Trophoblast cell (in vitro differentiated cells and primary cell): Measurements from ENCODE around the gene SMG5.

Source experiments
- DNase-seq, 2 donors: peaks; one replicate each; pipeline ENCODE4 v3.0.0-alpha.2; 2016
- H2AFZ ChIP-seq: 2 replicates; pipeline ENCODE4 v1.6.1; 2013; ENCODE audit warnings: low read length, moderate library complexity, mild to moderate bottlenecking; ENCODE audit not compliant: insufficient read depth, poor library complexity
- H2AK5ac ChIP-seq: 2 replicates; pipeline ENCODE4 v1.6.1; 2013; ENCODE audit warnings: mild to moderate bottlenecking, low read length
- H2BK120ac ChIP-seq: 2 replicates; pipeline ENCODE4 v1.6.1; 2013; ENCODE audit warnings: low read length, mild to moderate bottlenecking, moderate library complexity; ENCODE audit not compliant: insufficient read depth, poor library complexity
- H2BK12ac ChIP-seq: 2 replicates; pipeline ENCODE4 v1.6.1; 2013; ENCODE audit warnings: mild to moderate bottlenecking, low read length, moderate library complexity
- H2BK5ac ChIP-seq: 2 replicates; pipeline ENCODE4 v1.6.1; 2013; ENCODE audit warnings: low read length, low read depth, moderate library complexity, mild to moderate bottlenecking; ENCODE audit not compliant: poor library complexity
- H3K14ac ChIP-seq: 2 replicates; pipeline ENCODE4 v1.6.1; 2013; ENCODE audit warnings: mild to moderate bottlenecking, low read length
- H3K18ac ChIP-seq: 2 replicates; pipeline ENCODE4 v1.6.1; 2013; ENCODE audit warnings: mild to moderate bottlenecking, low read length
- H3K23ac ChIP-seq: 2 replicates; pipeline ENCODE4 v1.6.1; 2013; ENCODE audit warnings: low read length
- H3K27ac ChIP-seq: 2 replicates; pipeline ENCODE4 v1.5.1; 2013; ENCODE audit warnings: low read depth, mild to moderate bottlenecking, inconsistent platforms, low read length, moderate library complexity
- H3K27me3 ChIP-seq: 2 replicates; pipeline ENCODE4 v1.6.1; 2013; ENCODE audit warnings: inconsistent platforms, mild to moderate bottlenecking, low read length, moderate library complexity; ENCODE audit not compliant: insufficient read depth
- H3K36me3 ChIP-seq, 2 experiments: 1 replicate in 1 of 2; 2 replicates in 1 of 2; pipeline ENCODE4 v1.6.1; 2013; ENCODE audit warnings: low read length in 2 of 2, mild to moderate bottlenecking in 2 of 2, moderate library complexity in 1 of 2; ENCODE audit not compliant: insufficient read depth in 2 of 2, control insufficient read depth in 1 of 2
- H3K4ac ChIP-seq: 2 replicates; pipeline ENCODE4 v1.6.1; 2013; ENCODE audit warnings: low read depth, mild to moderate bottlenecking, low read length, moderate library complexity
- H3K4me1 ChIP-seq, 2 experiments: 1 replicate in 1 of 2; 2 replicates in 1 of 2; pipeline ENCODE4 v1.6.1; 2013; ENCODE audit warnings: low read length in 2 of 2, mild to moderate bottlenecking in 2 of 2, moderate library complexity in 1 of 2; ENCODE audit not compliant: insufficient read depth in 2 of 2, control insufficient read depth in 1 of 2
- H3K4me2 ChIP-seq: 2 replicates; pipeline ENCODE4 v1.6.1; 2013; ENCODE audit warnings: inconsistent platforms, mild to moderate bottlenecking, low read length, moderate library complexity
- H3K4me3 ChIP-seq: 2 replicates; pipeline ENCODE4 v1.5.1; 2013; ENCODE audit warnings: mild to moderate bottlenecking, low read depth, low read length, inconsistent platforms
- H3K79me1 ChIP-seq: one replicate; pipeline ENCODE4 v1.6.1; 2013; ENCODE audit warnings: low read length
- H3K79me2 ChIP-seq: 2 replicates; pipeline ENCODE4 v1.6.1; 2013; ENCODE audit warnings: low read length, mild to moderate bottlenecking; ENCODE audit not compliant: control insufficient read depth, insufficient read depth, poor library complexity
- H3K9ac ChIP-seq: 2 replicates; pipeline ENCODE4 v1.6.1; 2013; ENCODE audit warnings: mild to moderate bottlenecking, low read length
- H3K9me3 ChIP-seq: 2 replicates; pipeline ENCODE4 v1.6.1; 2013; ENCODE audit warnings: low read depth, mild to moderate bottlenecking, control low read depth, inconsistent platforms, low read length; ENCODE audit not compliant: insufficient read depth
- H4K12ac ChIP-seq: 2 replicates; pipeline ENCODE4 v1.6.1; 2013; ENCODE audit warnings: low read depth, mild to moderate bottlenecking, low read length, moderate library complexity
- H4K8ac ChIP-seq: 2 replicates; pipeline ENCODE4 v1.6.1; 2013; ENCODE audit warnings: low read depth, mild to moderate bottlenecking, low read length, moderate library complexity
- H4K91ac ChIP-seq: one replicate; pipeline ENCODE4 v1.6.1; 2013; ENCODE audit warnings: low read depth, mild to moderate bottlenecking, low read length, moderate library complexity
- WGBS: extraction: QIAGEN DNeasy Blood & Tissue Kit; methylation state at CpG from one replicate; pipeline ENCODE4 v1.1.7; 2013; ENCODE audit warnings: missing lambda C conversion rate; ENCODE audit not compliant: insufficient read length, insufficient coverage; ENCODE audit errors: extremely low coverage; 5-methylcytosine and 5-hydroxymethylcytosine counted together

SMG5 gene

DNA sequence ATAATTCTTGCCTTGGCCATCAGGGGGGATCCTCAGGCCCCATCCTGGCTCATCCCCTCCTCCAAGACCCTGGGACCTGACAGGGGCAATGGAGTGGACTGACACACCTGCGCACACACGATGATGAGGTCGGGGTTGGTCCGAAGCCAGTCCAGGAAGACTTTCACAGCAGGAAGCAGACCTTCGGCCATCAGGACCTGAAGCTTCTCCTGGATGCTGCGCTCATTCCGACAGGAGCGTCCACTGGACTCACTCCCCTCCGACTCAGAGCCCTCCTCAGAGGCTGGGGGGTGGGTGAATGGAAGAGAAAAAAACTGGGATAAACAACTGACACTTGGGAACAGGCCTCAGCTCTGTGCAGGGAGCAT is 19.4 kb downstream of the SMG5 start:
- Histone ChIP-seq H3K27ac (no peak overlapping the region), H2BK12ac (no peak overlapping the region), H3K4ac (no peak overlapping the region), H3K4me1 (no peaks in the 10 kb centered on the region), H2AK5ac (no peak overlapping the region), H3K18ac (no peak overlapping the region), H4K91ac (no peak overlapping the region), H3K4me3 (no peak overlapping the region), H3K79me2 (no peaks in the 10 kb centered on the region), H3K14ac (no peak overlapping the region), H3K9me3 (no peaks in the 10 kb centered on the region), H4K8ac (no peak overlapping the region), H3K36me3 (peaks cover 84 to 90% of the 10 kb centered on the region in 2 experiments), H2BK5ac (no peak overlapping the region), H4K12ac (no peak overlapping the region), H2BK120ac (no peak overlapping the region), H3K27me3 (no peaks in the 10 kb centered on the region), H3K79me1 (no peaks in the 10 kb centered on the region), H3K23ac (no peak overlapping the region), H3K9ac (no peak overlapping the region), H2AFZ (no peak overlapping the region), H3K4me2 (no peak overlapping the region)
- no peak for DNase-seq
- WGBS: no CpG with 5 or more reads among the region's 9 CpGs

DNA sequence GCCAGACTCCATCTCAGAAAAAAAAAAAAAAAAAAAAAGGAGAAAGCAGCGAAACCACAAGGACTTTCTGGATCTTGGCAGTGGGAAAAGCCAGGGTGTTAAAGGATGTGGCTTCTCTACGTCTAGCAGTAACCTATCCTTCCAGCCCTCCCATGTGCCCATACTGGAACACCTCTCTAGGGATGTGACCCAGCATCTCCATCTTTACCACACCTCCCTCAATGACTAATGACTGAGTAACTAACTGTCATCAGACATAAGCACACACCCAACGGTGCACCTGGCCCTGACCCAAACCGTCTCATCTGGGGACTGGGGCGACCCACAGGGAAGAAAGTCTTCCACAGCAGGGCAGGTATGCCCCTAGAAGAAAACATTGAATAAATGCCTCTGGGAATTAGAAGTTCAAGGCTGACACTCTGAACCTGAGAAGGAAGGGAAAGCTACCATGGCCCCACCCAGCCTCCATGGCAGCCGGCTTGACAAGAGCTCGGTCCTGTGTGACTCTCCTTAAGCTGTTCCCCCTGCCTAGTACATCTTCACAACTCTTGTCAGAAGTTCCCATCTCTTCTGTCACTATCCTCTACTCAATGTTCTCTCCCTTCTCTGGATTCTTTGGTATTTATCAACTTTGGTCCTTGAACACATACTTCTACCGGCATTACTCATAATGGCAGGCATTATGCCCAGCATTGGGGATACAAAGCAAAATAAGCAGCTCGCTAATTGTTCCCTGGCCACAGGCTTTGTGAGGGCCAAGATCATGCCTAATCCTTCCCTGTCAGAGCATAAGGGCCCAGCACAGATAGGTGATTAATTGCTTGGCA is 20.0 kb downstream of the SMG5 start:
- H2BK12ac ChIP-seq: no peak overlapping the region
- H3K18ac ChIP-seq: no peak overlapping the region
- H2AK5ac ChIP-seq: no peak overlapping the region
- no peak overlapping the region for H2AFZ ChIP-seq
- no peaks in the 10 kb centered on the region for H3K27me3 ChIP-seq
- H4K91ac ChIP-seq: no peak overlapping the region
- H3K9ac ChIP-seq: no peak overlapping the region
- H3K4me3 ChIP-seq: no peak overlapping the region
- no peaks in the 10 kb centered on the region for H3K4me1 ChIP-seq
- H3K14ac ChIP-seq: no peak overlapping the region
- no peak overlapping the region for H2BK5ac ChIP-seq
- no peak overlapping the region for H3K4me2 ChIP-seq
- H3K79me2 ChIP-seq: no peaks in the 10 kb centered on the region
- no peak overlapping the region for H4K12ac ChIP-seq
- H3K9me3 ChIP-seq: no peaks in the 10 kb centered on the region
- H3K79me1 ChIP-seq: no peaks in the 10 kb centered on the region
- H3K27ac ChIP-seq: no peak overlapping the region
- no peak overlapping the region for H4K8ac ChIP-seq
- H3K36me3 ChIP-seq: peaks cover 82 to 90% of the 10 kb centered on the region in 2 experiments
- DNase-seq: peak in 1 of 2 donors; percentile 47
- no peak overlapping the region for H3K4ac ChIP-seq
- no peak overlapping the region for H3K23ac ChIP-seq
- no CpG with 5 or more reads among the region's 9 CpGs for WGBS
- no peak overlapping the region for H2BK120ac ChIP-seq

DNA sequence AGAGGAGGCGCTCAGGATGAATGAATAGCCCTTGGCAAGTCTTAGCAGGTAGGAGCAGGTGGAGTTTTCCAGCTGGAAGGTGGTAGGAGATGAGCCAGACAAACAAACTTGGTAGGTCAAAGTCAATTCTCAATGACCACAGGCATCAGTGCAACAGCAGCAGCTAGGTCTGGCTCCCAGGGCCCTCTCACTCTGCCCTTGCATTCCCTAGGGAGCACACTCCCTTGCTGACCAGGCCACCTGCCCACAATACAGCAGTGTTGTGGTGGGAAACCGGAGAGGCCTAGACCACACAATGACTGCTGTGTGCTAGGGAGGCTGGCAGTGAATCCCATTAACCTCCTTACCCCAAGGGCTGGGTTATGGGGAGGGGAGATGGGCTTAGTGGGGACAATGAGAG is 21.7 kb downstream of the SMG5 start:
- Histone ChIP-seq H2BK120ac (no peak overlapping the region), H3K18ac (no peak overlapping the region), H3K27ac (no peak overlapping the region), H3K79me1 (no peaks in the 10 kb centered on the region), H3K79me2 (no peaks in the 10 kb centered on the region), H3K9me3 (no peaks in the 10 kb centered on the region), H3K4me1 (no peaks in the 10 kb centered on the region), H2BK12ac (no peak overlapping the region), H4K8ac (no peak overlapping the region), H3K27me3 (no peaks in the 10 kb centered on the region), H4K12ac (no peak overlapping the region), H3K9ac (no peak overlapping the region), H4K91ac (no peak overlapping the region), H2AK5ac (no peak overlapping the region), H3K36me3 (peaks cover 75 to 87% of the 10 kb centered on the region in 2 experiments), H3K4me2 (no peak overlapping the region), H3K4ac (no peak overlapping the region), H3K14ac (no peak overlapping the region), H3K23ac (no peak overlapping the region), H2AFZ (no peak overlapping the region), H3K4me3 (no peak overlapping the region), H2BK5ac (no peak overlapping the region)
- no peak for DNase-seq
- no CpG with 5 or more reads among the region's 2 CpGs for WGBS

DNA sequence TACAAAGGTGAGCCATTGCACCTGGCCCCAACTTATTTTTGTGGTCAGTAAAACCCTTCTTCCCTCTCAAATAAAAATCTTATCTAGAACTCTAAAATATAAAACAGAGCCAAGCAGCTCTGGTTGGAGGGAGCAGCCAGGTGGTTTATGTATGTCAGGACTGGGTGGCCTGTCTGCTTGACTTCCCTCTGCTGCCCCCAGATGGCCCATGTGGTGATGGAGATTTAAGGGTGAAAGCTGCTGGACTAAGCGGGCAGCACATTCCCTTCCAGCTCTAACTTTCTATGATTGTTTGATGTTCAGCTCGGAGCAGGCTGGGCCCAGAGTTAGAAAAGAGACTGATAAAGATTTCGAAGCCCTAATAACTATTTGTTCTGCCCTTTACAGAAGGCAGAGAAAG is 22.8 kb downstream of the SMG5 start:
- WGBS: no CpG with 5 or more reads among the region's 3 CpGs
- Histone ChIP-seq H2AK5ac (no peak overlapping the region), H2AFZ (no peak overlapping the region), H3K4ac (no peak overlapping the region), H3K23ac (no peak overlapping the region), H3K4me2 (no peak overlapping the region), H3K4me3 (no peak overlapping the region), H3K4me1 (no peaks in the 10 kb centered on the region), H4K8ac (no peak overlapping the region), H3K9ac (no peak overlapping the region), H3K27ac (no peak overlapping the region), H3K27me3 (no peaks in the 10 kb centered on the region), H2BK120ac (no peak overlapping the region), H3K9me3 (no peaks in the 10 kb centered on the region), H4K12ac (no peak overlapping the region), H3K18ac (no peak overlapping the region), H2BK12ac (no peak overlapping the region), H4K91ac (no peak overlapping the region), H2BK5ac (no peak overlapping the region), H3K79me1 (no peaks in the 10 kb centered on the region), H3K79me2 (no peaks in the 10 kb centered on the region), H3K36me3 (peaks cover 66 to 80% of the 10 kb centered on the region in 2 experiments), H3K14ac (no peak overlapping the region)
- DNase-seq: no peak
